ENCODE measurements around the gene AQR. TPM values are rescaled to one million over a fixed set of nuclear protein-coding genes. Genes with fewer than 3 reads are reported as not detected.
A peak's percentile ranks its signal among the peaks of the same experiment; 100 is the strongest.

Gene AQR
- total and polyA plus RNA-seq, 2 experiments from 2014 or later: 42.3 to 67.3 TPM

DNA sequence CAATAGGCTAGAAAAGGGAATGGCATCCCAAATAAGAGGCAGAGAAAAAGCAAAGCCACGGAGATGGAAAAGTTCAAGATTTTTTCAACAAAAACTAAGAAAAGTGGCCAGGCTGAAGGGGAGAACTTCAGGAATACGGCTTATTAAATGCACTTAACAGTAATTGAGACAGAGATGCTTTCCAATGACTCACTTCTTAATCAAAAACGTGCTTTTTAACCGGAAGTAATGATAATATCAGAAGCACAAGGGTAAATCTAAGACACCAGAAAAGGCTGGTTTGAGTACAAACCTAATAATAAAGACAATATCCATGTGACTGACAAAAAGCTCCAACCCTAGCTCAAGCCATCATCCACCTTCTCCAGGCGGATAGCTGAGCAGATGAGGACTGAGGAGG is 149.4 kb downstream of the AQR start:
- H3F3A ChIP-seq (replicated peaks; ENCODE audit: low read depth): no peaks in the 10 kb centered on the region
- Mint-ChIP-seq H3K27me3 (ENCODE audit: insufficient read depth, low read depth, poor library complexity) (no peaks in the 10 kb centered on the region), H3K9me3 (no peaks in the 10 kb centered on the region; the same call in 2 of the 3 replicates), H3K4me1 (no peaks in the 10 kb centered on the region), H3K36me3 (ENCODE audit: low read depth) (no peaks in the 10 kb centered on the region), H3K4me3 (no peak overlapping the region), H3K27ac (no peak overlapping the region)
- no peaks in the 10 kb centered on the region for H3K4me1 ChIP-seq (ENCODE audit: insufficient read depth)
- no peaks in the 10 kb centered on the region for H4K20me1 ChIP-seq (replicated peaks; ENCODE audit: insufficient read depth)
- no peaks in the 10 kb centered on the region for H3K9me2 ChIP-seq (ENCODE audit: insufficient read depth)
- ATAC-seq (no peak), DNase-seq (ENCODE audit: low spot score) (no peak)
- H3K4me3 ChIP-seq: no peak overlapping the region
- H3K4me2 ChIP-seq: no peak overlapping the region
- H2AFZ ChIP-seq: peak overlapping the region; percentile 50; the same call in 1 of the 2 replicates
- TF ChIP-seq, protein P1, sequence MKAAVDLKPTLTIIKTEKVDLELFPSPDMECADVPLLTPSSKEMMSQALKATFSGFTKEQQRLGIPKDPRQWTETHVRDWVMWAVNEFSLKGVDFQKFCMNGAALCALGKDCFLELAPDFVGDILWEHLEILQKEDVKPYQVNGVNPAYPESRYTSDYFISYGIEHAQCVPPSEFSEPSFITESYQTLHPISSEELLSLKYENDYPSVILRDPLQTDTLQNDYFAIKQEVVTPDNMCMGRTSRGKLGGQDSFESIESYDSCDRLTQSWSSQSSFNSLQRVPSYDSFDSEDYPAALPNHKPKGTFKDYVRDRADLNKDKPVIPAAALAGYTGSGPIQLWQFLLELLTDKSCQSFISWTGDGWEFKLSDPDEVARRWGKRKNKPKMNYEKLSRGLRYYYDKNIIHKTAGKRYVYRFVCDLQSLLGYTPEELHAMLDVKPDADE (IDR thresholded peaks at IDR 0.05): no peak
- TF ChIP-seq ZNF114 (CRISPR knock-in tag; IDR thresholded peaks at IDR 0.05) (no peak), JUNB (IDR thresholded peaks at IDR 0.05; ENCODE audit: unreplicated experiment) (no peak), NANOG (IDR thresholded peaks at IDR 0.05; ENCODE audit: borderline replicate concordance) (no peak), EZH2 (IDR thresholded peaks at IDR 0.05; ENCODE audit: low read depth, unreplicated experiment) (no peak), ZNF331 (CRISPR knock-in tag; IDR thresholded peaks at IDR 0.05; ENCODE audit: low read depth) (no peak)
- TF ChIP-seq, protein P2, sequence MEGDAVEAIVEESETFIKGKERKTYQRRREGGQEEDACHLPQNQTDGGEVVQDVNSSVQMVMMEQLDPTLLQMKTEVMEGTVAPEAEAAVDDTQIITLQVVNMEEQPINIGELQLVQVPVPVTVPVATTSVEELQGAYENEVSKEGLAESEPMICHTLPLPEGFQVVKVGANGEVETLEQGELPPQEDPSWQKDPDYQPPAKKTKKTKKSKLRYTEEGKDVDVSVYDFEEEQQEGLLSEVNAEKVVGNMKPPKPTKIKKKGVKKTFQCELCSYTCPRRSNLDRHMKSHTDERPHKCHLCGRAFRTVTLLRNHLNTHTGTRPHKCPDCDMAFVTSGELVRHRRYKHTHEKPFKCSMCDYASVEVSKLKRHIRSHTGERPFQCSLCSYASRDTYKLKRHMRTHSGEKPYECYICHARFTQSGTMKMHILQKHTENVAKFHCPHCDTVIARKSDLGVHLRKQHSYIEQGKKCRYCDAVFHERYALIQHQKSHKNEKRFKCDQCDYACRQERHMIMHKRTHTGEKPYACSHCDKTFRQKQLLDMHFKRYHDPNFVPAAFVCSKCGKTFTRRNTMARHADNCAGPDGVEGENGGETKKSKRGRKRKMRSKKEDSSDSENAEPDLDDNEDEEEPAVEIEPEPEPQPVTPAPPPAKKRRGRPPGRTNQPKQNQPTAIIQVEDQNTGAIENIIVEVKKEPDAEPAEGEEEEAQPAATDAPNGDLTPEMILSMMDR (conservative IDR thresholded peaks at IDR 0.05; ENCODE audit: low read depth in 2 of 2): no peak
- TF ChIP-seq, protein P3, sequence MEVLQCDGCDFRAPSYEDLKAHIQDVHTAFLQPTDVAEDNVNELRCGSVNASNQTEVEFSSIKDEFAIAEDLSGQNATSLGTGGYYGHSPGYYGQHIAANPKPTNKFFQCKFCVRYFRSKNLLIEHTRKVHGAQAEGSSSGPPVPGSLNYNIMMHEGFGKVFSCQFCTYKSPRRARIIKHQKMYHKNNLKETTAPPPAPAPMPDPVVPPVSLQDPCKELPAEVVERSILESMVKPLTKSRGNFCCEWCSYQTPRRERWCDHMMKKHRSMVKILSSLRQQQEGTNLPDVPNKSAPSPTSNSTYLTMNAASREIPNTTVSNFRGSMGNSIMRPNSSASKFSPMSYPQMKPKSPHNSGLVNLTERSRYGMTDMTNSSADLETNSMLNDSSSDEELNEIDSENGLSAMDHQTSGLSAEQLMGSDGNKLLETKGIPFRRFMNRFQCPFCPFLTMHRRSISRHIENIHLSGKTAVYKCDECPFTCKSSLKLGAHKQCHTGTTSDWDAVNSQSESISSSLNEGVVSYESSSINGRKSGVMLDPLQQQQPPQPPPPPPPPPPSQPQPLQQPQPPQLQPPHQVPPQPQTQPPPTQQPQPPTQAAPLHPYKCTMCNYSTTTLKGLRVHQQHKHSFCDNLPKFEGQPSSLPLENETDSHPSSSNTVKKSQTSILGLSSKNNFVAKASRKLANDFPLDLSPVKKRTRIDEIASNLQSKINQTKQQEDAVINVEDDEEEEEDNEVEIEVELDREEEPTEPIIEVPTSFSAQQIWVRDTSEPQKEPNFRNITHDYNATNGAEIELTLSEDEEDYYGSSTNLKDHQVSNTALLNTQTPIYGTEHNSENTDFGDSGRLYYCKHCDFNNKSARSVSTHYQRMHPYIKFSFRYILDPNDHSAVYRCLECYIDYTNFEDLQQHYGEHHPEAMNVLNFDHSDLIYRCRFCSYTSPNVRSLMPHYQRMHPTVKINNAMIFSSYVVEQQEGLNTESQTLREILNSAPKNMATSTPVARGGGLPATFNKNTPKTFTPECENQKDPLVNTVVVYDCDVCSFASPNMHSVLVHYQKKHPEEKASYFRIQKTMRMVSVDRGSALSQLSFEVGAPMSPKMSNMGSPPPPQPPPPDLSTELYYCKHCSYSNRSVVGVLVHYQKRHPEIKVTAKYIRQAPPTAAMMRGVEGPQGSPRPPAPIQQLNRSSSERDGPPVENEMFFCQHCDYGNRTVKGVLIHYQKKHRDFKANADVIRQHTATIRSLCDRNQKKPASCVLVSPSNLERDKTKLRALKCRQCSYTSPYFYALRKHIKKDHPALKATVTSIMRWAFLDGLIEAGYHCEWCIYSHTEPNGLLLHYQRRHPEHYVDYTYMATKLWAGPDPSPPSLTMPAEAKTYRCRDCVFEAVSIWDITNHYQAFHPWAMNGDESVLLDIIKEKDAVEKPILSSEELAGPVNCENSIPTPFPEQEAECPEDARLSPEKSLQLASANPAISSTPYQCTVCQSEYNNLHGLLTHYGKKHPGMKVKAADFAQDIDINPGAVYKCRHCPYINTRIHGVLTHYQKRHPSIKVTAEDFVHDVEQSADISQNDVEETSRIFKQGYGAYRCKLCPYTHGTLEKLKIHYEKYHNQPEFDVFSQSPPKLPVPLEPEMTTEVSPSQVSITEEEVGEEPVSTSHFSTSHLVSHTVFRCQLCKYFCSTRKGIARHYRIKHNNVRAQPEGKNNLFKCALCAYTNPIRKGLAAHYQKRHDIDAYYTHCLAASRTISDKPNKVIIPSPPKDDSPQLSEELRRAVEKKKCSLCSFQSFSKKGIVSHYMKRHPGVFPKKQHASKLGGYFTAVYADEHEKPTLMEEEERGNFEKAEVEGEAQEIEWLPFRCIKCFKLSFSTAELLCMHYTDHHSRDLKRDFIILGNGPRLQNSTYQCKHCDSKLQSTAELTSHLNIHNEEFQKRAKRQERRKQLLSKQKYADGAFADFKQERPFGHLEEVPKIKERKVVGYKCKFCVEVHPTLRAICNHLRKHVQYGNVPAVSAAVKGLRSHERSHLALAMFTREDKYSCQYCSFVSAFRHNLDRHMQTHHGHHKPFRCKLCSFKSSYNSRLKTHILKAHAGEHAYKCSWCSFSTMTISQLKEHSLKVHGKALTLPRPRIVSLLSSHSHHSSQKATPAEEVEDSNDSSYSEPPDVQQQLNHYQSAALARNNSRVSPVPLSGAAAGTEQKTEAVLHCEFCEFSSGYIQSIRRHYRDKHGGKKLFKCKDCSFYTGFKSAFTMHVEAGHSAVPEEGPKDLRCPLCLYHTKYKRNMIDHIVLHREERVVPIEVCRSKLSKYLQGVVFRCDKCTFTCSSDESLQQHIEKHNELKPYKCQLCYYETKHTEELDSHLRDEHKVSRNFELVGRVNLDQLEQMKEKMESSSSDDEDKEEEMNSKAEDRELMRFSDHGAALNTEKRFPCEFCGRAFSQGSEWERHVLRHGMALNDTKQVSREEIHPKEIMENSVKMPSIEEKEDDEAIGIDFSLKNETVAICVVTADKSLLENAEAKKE (CRISPR knock-in tag; IDR thresholded peaks at IDR 0.05): no peak
- TF ChIP-seq, protein P4, sequence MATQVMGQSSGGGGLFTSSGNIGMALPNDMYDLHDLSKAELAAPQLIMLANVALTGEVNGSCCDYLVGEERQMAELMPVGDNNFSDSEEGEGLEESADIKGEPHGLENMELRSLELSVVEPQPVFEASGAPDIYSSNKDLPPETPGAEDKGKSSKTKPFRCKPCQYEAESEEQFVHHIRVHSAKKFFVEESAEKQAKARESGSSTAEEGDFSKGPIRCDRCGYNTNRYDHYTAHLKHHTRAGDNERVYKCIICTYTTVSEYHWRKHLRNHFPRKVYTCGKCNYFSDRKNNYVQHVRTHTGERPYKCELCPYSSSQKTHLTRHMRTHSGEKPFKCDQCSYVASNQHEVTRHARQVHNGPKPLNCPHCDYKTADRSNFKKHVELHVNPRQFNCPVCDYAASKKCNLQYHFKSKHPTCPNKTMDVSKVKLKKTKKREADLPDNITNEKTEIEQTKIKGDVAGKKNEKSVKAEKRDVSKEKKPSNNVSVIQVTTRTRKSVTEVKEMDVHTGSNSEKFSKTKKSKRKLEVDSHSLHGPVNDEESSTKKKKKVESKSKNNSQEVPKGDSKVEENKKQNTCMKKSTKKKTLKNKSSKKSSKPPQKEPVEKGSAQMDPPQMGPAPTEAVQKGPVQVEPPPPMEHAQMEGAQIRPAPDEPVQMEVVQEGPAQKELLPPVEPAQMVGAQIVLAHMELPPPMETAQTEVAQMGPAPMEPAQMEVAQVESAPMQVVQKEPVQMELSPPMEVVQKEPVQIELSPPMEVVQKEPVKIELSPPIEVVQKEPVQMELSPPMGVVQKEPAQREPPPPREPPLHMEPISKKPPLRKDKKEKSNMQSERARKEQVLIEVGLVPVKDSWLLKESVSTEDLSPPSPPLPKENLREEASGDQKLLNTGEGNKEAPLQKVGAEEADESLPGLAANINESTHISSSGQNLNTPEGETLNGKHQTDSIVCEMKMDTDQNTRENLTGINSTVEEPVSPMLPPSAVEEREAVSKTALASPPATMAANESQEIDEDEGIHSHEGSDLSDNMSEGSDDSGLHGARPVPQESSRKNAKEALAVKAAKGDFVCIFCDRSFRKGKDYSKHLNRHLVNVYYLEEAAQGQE (IDR thresholded peaks at IDR 0.05; ENCODE audit: unreplicated experiment): no peak
- H3K36me3 ChIP-seq (ENCODE audit: insufficient read depth): no peaks in the 10 kb centered on the region
- H3K27me3 ChIP-seq (ENCODE audit: insufficient read depth): no peaks in the 10 kb centered on the region
- H3K79me2 ChIP-seq (replicated peaks; ENCODE audit: insufficient read depth): no peaks in the 10 kb centered on the region
- H3K27ac ChIP-seq (ENCODE audit: low read depth): no peak overlapping the region

All from GM23338 (cell line).